GM18526 (cell line): Measurements from ENCODE around the gene KIAA0232.

Experiments used
- POLR2A ChIP-seq: IDR thresholded peaks from 3 replicates; pipeline ENCODE4 v1.6.1; 2011; ENCODE audit not compliant: insufficient read length; ENCODE audit errors: extremely low read depth

The KIAA0232 gene

GRCh38 chr4:6769989-6770420 is 12.5 kb upstream of the KIAA0232 start:
- TF ChIP-seq POLR2A: no peak

- TF ChIP-seq POLR2A: no peak
Measured at GRCh38 chr4:6770581-6771228, 11.8 kb upstream of the KIAA0232 start.

- no peak for TF ChIP-seq POLR2A
Measured at GRCh38 chr4:6771229-6771671, 11.3 kb upstream of the KIAA0232 start.

- TF ChIP-seq POLR2A: no peak
Measured at GRCh38 chr4:6772223-6772928, 10.2 kb upstream of the KIAA0232 start.

GRCh38 chr4:6773106-6773505 is 9.4 kb upstream of the KIAA0232 start:
- no peak for TF ChIP-seq POLR2A

DNA sequence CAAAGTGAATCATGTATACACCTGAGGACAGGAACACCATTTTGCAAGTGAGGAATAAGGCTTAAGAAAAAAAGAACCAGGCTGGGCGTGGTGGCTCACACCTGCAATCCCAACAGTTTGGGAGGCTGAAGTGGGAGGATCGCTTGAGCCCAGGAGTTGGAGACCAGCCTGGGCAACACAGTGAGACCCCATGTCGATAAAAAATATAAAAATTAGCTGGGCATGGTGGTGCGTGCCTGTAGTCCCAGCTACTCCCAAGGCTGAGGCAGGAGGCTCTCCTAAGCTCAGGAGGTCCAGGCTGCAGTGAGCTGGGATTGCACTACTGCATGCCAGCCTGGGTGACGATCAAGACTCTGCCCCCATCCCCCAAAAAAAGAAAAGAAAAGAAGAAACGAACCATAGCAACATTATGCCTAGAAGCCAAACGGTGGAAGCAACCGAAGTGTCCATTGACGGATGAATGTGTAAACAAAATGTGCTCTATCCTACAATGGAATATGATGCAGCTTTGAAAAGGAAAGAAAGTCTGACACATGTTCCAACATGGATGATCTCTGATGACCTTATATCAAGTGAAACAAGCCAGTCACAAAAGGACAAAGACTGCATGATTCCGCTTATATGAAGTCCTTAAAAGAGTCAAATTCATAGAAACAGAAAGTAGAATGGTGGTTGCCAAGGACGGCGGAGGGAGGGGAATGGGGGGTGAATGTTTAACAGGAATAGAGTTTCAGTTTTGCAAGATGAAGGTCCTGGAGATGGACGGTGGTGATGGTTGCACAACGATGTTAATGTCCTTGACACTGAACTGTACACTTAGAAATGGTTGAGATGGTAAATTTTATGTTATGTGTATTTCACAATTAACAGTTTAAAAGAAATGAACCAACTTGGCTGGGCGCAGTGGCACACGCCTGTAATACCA is 8.6 kb upstream of the KIAA0232 start:
- TF ChIP-seq POLR2A: no peak

DNA sequence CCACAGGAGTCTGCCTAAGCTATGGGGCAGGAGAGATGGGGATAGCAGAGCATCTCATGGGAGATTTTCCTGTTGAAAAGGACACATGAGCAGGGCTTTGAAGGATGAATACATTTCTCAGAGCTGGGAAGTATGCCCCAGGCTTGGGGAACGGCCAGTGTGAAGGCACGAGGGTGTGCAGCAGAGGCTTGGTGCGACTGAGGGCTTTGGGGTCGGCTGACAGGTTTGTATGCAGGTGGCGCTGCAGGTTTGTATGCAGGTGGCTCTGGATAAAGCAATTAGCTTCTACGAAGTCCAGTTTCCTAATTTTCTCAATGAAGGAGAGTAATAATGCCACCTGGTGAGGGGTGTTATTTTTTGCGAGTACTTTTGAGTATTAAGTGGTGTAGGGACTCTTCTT is 6.8 kb upstream of the KIAA0232 start:
- no peak for TF ChIP-seq POLR2A

DNA sequence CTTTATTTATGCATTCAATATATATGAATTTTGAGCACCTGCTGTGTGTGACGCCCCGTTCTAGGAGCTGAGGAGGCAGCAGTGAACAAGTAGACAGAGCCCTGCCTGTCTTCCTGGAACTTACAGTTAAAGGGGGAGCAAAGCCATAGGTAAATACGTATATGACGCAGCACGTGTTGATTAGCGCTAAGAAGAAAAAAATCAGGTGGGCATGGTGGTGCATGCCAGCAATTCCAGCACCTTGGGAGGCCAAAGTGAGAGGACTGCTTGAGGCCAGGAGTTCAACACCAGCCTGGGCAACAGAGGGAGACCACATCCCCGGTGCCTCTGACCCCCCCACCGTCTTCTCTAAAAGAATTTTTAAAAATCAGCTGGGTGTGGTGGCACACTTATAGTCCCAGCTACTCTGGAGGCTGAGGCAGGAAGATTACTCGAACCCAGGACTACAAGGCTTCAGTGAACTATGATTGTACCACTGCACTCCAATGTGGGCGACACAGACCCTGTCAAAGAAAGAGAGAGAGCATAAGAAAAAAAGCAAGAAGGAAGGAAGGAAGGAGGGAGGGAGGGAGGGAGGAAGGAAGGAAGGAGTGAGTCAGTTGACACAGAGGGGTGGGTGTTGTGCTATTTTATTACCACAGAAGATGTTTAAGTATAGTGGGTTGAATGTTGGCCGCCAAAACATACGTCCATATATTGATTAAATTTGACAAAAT is 5.4 kb upstream of the KIAA0232 start:
- TF ChIP-seq POLR2A: no peak

DNA sequence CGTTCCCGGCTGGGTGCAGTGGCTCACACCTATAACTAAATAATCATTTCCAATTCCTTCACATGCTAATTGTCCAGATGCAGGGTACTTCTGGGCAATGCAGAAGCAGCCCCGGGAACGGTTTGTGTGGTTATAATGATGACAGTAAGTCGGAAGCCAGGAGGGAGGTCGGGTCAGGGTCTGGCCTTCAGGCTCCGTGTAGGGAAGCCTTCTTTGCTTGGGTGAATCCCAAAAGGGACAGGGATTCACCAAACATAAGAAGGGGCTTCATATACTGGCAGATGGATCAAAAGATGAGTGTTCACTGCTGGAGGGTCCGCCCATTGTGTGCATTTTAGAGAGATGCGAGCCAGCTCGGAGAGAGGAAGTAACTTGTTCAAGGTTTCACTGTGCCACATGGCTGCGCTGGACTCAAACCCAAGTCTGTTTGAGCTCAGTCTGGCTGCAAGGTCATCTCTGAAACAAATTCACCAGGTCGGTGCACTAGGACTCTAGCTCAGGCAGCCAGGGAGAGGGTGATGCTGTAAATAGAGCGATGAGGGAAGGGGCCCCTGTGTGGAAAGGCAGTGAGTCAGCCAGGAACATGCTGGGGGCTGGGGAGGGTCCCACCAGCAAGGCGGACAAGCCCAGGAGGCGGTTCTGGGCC is 4.8 kb upstream of the KIAA0232 start:
- TF ChIP-seq POLR2A: no peak

GRCh38 chr4:6778435-6778834 is 4.1 kb upstream of the KIAA0232 start:
- no peak for TF ChIP-seq POLR2A

DNA sequence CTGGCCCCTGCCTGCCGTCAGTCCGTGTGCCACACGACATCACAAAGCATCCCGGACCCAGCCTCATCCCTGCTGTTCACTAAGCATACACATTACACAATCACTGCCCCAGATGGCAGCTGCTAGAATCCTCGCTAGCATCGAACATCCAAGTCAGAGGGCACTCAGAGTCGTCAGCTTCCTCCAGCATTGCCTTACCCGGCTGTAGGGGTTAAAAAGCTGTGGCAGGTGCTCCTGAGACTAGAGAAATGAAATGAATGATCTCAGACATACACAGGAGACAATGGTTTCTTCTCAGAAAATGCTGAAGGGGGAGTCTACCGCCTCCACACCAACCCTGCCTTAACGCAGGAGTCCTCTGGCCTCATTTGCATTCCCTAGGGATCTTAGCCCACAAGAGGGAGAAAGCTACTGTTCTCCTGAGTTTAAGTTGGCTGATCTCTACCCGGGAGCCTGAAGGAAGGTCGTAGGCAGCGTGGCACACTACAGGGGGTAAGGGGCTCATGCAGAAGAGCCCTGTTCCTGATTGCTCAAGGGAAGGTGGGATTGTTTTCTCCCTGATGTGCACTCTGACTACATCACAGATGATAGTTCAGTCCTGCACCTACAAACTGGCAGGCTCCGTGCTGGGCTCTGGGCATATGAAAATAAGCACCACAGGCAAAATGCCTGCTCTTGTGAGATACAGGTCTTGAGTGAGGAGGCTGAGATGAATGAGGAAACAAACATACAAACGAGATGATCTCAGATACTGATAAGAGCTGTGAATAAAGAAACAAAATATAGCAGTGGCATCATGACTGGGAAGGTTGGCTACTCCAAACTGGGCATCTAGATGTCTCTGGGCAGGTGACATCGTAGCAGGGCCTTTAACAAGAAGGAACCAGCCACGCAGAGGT is 2.6 kb upstream of the KIAA0232 start:
- TF ChIP-seq POLR2A: no peak

- TF ChIP-seq POLR2A: no peak
Measured at GRCh38 chr4:6781113-6781512, 1.4 kb upstream of the KIAA0232 start.

DNA sequence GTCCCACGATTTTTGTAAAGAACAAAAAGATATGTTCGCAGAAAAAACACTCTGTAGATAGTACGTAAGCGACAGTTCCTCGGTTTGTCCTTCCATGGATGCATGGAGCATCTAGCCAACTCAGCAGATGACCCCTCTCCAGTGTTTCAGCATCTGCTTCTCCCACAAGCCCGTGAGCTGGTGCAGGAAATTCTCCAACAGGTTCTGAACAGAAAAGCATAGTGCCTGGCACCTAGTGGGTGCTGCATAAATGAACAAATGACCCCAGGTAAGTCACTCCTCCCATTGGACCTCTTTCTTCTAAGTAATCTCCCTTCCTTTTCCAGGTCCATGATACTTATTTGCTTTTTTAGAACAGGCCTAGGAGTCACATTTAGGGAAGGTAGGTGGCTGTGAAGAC is 966 bp upstream of the KIAA0232 start:
- no peak for TF ChIP-seq POLR2A

GRCh38 chr4:6782846-6783110 is 251 bp downstream of the KIAA0232 start:
- no peak for TF ChIP-seq POLR2A
